ENCODE measurements around the gene FZD7. TPM values are rescaled to one million over a fixed set of nuclear protein-coding genes. Genes with fewer than 3 reads are reported as not detected.

Gene FZD7
- polyA plus RNA-seq, 4 donors = 68.5 to 89.1 (median 82.6) TPM

- DNase-seq (ENCODE audit: low read depth in 4 of 4, low spot score in 3 of 4) = no peak
These were observed 2.3 kb downstream of the FZD7 start for GRCh38 chr2:202035941-202036372.

- DNase-seq (ENCODE audit: low read depth in 4 of 4, low spot score in 3 of 4) = no peak
These were observed 3.0 kb downstream of the FZD7 start for GRCh38 chr2:202036601-202037037.

- DNase-seq (ENCODE audit: low read depth in 4 of 4, low spot score in 3 of 4) = no peak
These were observed 3.4 kb downstream of the FZD7 start for GRCh38 chr2:202037086-202037485.

- DNase-seq (ENCODE audit: low read depth in 4 of 4, low spot score in 3 of 4) = no peak
These were observed 5.0 kb downstream of the FZD7 start for GRCh38 chr2:202038471-202039277.

GRCh38 chr2:202039278-202040078 is 5.8 kb downstream of the FZD7 start:
- no peak for DNase-seq (ENCODE audit: low read depth in 4 of 4, low spot score in 3 of 4)

- no peak for DNase-seq (ENCODE audit: low read depth in 4 of 4, low spot score in 3 of 4)
These were observed 6.6 kb downstream of the FZD7 start for GRCh38 chr2:202040079-202040844.

- DNase-seq (ENCODE audit: low read depth in 4 of 4, low spot score in 3 of 4) = no peak
These were observed 8.8 kb downstream of the FZD7 start for GRCh38 chr2:202042444-202042843.

- DNase-seq (ENCODE audit: low read depth in 4 of 4, low spot score in 3 of 4) = no peak
These were observed 9.8 kb downstream of the FZD7 start for GRCh38 chr2:202043475-202043874.

GRCh38 chr2:202044777-202045176 is 11.1 kb downstream of the FZD7 start:
- DNase-seq (ENCODE audit: low read depth in 4 of 4, low spot score in 3 of 4) = no peak

- no peak for DNase-seq (ENCODE audit: low read depth in 4 of 4, low spot score in 3 of 4)
These were observed 12.9 kb downstream of the FZD7 start for GRCh38 chr2:202046572-202046971.

GRCh38 chr2:202049092-202049728 is 15.6 kb downstream of the FZD7 start:
- no peak for DNase-seq (ENCODE audit: low read depth in 4 of 4, low spot score in 3 of 4)

GRCh38 chr2:202049840-202050239 is 16.2 kb downstream of the FZD7 start:
- DNase-seq (ENCODE audit: low read depth in 4 of 4, low spot score in 3 of 4) = no peak

- DNase-seq (ENCODE audit: low read depth in 4 of 4, low spot score in 3 of 4) = no peak
These were observed 17.0 kb downstream of the FZD7 start for GRCh38 chr2:202050652-202051051.

GRCh38 chr2:202051499-202052161 is 18.0 kb downstream of the FZD7 start:
- no peak for DNase-seq (ENCODE audit: low read depth in 4 of 4, low spot score in 3 of 4)

GRCh38 chr2:202052235-202052634 is 18.6 kb downstream of the FZD7 start:
- no peak for DNase-seq (ENCODE audit: low read depth in 4 of 4, low spot score in 3 of 4)

GRCh38 chr2:202054679-202055078 is 21.0 kb downstream of the FZD7 start:
- DNase-seq (ENCODE audit: low read depth in 4 of 4, low spot score in 3 of 4) = no peak

GRCh38 chr2:202056611-202057010 is 23.0 kb downstream of the FZD7 start:
- no peak for DNase-seq (ENCODE audit: low read depth in 4 of 4, low spot score in 3 of 4)

- DNase-seq (ENCODE audit: low read depth in 4 of 4, low spot score in 3 of 4) = no peak
These were observed 26.6 kb downstream of the FZD7 start for GRCh38 chr2:202060218-202060617.

GRCh38 chr2:202061695-202062094 is 28.0 kb downstream of the FZD7 start:
- DNase-seq (ENCODE audit: low read depth in 4 of 4, low spot score in 3 of 4) = no peak

Data from right renal pelvis (tissue), 4 donors.